Measurements from ENCODE around the gene BEX2. TPM values are rescaled to one million over a fixed set of nuclear protein-coding genes. Genes with fewer than 3 reads are reported as not detected.
"Not testable (repeated sequence)": the region's sequence is repeated elsewhere in the genome, so short reads cannot be mapped to it uniquely, and the experiment has no call there.

The BEX2 gene
- total RNA-seq, 2 experiments from 2014 or later: 15.7 to 16.8 TPM

DNA sequence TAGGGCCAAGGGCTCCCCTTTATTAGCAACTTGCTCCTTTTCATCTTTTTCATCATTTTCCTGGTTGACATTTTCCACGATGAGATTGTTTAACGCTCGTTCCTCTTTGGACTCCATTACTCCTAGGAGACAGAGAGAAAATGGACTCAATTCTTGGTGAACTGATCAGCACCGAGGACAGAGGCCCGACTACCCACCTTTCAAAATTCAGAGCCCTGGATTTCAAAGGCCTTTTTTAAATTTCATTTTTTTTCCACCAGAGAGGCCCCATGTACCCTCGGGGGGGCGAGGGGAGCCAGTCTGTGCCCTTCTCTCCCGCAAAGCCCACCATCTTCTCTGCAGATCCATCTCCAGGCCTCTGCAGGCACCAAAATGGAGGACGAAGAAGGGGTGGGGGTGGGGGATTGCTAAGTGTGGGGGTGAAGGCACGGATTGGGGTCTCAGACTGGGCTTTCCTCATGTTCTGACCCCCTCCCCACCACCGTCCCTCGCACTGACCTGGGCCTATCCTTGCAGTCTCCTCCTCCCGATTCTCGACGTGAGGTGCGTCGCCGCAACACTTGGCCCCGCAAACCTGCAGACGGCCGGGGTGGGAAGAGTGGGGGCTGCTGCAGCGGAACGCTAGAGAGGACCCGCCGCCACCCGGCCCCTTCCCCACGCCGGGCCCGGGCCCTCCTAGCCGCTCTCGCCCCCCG lies 783 bp downstream of the BEX2 start:
- Mint-ChIP-seq H3K4me1 (peaks cover 5% of the 10 kb centered on the region), H3K4me3 (peak overlapping the region; percentile 44), H3K36me3 (peaks cover 2% of the 10 kb centered on the region), H3K27ac (no peak overlapping the region), H3K9me3 (no peaks in the 10 kb centered on the region), H3K27me3 (no peaks in the 10 kb centered on the region)
- POLR2A ChIA-PET: no interaction called here
- DNase-seq (no peak), ATAC-seq (ENCODE audit: low read depth) (no peak)

DNA sequence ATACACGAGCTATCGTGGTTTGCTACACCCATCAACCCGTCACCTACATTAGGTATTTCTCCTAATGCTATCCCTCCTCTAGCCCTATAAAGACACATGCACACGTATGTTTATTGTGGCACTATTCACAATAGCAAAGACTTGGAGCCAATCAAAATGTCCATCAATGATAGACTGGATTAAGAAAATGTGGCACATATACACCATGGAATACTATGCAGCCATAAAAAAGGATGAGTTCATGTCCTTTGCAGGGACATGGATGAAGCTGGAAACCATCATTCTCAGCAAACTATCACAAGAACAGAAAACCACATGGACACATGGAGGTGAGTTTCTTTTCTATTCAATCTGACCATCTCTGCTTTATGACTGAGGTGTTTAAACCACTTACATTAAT lies 5.1 kb downstream of the BEX2 start:
- H3K36me3 Mint-ChIP-seq; H3K4me3 Mint-ChIP-seq; H3K9me3 Mint-ChIP-seq; DNase-seq; H3K27me3 Mint-ChIP-seq; H3K27ac Mint-ChIP-seq; H3K4me1 Mint-ChIP-seq; ATAC-seq (ENCODE audit: low read depth); POLR2A ChIA-PET: not testable (repeated sequence)

DNA sequence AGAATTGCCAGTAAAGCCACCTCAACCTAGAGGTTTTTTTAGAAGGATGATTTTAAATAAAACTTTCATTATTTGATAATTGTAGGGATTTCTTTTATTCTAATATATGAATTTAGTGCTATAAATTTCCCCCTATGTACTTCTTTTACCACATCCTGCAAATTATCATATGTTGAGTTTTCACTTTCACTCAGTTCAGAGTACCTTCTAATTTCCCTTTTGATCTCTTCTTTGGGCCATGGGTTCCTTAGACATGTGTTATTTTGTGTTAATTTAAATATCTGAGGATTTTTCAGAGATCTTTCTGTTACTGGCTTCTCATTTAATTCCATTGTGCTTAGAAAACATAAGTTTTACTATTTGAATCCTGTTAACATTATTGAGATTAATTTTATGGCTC lies 6.1 kb downstream of the BEX2 start:
- POLR2A ChIA-PET: no interaction called here
- Mint-ChIP-seq H3K9me3 (no peaks in the 10 kb centered on the region), H3K27me3 (no peaks in the 10 kb centered on the region), H3K36me3 (peaks cover 2% of the 10 kb centered on the region), H3K27ac (no peak overlapping the region), H3K4me3 (no peak overlapping the region), H3K4me1 (peaks cover 9% of the 10 kb centered on the region)
- ATAC-seq (ENCODE audit: low read depth): no peak
- no peak for DNase-seq

DNA sequence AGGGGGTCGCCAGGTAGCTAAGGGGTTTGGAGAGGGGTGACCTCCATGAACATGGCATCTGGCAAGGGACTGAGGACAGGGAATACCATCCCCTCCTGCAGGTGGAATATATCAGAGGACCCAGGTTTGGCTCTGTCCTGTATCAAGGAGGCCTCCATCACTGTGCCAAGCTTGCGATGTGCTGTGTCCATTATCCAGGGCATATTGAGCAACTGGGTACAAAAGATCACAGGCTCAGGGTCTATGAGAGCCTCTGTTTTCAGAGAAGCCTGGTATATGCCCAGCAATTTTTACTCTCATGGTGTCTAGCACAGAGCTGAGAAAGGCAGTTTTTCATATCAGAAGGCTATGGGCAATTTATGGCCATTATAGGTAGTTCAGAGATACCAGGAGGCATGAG lies 17.7 kb downstream of the BEX2 start:
- Mint-ChIP-seq H3K27me3 (peaks cover 4% of the 10 kb centered on the region), H3K27ac (no peak overlapping the region), H3K4me3 (no peak overlapping the region), H3K36me3 (no peaks in the 10 kb centered on the region), H3K9me3 (no peaks in the 10 kb centered on the region), H3K4me1 (no peaks in the 10 kb centered on the region)
- ATAC-seq (ENCODE audit: low read depth) (no peak), DNase-seq (no peak)
- POLR2A ChIA-PET: no interaction called here

DNA sequence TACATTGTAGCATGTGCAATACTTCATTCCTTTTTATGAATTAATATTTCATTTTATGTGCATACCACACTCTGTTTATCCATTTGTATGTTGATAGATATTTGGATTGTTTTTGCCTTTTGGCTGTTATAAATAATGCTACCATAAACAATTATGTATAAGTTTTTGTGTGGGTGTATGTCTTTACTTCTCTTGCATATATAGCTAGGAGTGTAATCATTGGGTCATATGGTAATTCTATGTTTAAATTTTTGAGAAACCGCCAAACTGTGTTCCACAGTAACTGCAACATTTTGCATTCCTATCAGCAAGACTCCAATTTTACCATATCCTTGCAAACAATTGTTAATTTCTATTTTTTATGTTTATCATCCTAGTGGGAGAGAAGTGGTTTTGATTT lies 31.2 kb downstream of the BEX2 start:
- POLR2A ChIA-PET: no interaction called here
- no peak overlapping the region for H3K4me3 Mint-ChIP-seq
- peaks cover 6% of the 10 kb centered on the region for H3K4me1 Mint-ChIP-seq
- H3K9me3 Mint-ChIP-seq: no peaks in the 10 kb centered on the region
- DNase-seq (no peak), ATAC-seq (ENCODE audit: low read depth) (no peak)
- no peak overlapping the region for H3K27ac Mint-ChIP-seq
- peaks cover 34% of the 10 kb centered on the region for H3K27me3 Mint-ChIP-seq
- H3K36me3 Mint-ChIP-seq: no peaks in the 10 kb centered on the region

DNA sequence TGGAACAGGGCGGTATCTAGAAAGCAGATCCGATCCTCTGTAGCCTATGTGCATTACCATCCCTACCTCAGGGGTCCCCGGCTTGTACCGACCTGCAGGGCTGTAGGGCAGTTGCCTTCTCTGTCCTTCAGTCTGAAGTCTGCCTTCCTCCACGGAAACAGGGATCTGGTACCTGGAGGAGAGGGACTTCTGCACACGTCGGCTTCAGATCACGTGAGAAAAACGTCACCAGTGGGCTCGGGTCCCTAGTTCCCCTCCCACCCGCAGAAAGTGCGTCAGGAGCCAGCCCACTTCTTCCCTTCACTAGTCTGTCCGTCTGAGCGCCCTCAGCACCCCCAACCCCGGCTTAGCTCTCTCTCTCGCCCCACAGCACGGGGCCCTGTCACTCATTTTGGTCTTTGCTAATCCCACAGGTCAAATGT lies 34.2 kb downstream of the BEX2 start, which contains the start of gene TCEAL5:
Gene TCEAL5 (minus strand): TSS at position 170 of the 422 bp plus-strand sequence. CDS start 2,187 bp downstream, outside the sequence.
- Mint-ChIP-seq H3K9me3 (no peaks in the 10 kb centered on the region), H3K27me3 (peaks cover 34% of the 10 kb centered on the region), H3K27ac (no peak within 1 kb of the TSS), H3K36me3 (no peaks in the 10 kb centered on the region), H3K4me1 (peaks cover 6% of the 10 kb centered on the region), H3K4me3 (peak within 1 kb of the TSS; percentile 63)
- ATAC-seq (ENCODE audit: low read depth): no peak
- POLR2A ChIA-PET: no interaction called here
- DNase-seq: no peak

DNA sequence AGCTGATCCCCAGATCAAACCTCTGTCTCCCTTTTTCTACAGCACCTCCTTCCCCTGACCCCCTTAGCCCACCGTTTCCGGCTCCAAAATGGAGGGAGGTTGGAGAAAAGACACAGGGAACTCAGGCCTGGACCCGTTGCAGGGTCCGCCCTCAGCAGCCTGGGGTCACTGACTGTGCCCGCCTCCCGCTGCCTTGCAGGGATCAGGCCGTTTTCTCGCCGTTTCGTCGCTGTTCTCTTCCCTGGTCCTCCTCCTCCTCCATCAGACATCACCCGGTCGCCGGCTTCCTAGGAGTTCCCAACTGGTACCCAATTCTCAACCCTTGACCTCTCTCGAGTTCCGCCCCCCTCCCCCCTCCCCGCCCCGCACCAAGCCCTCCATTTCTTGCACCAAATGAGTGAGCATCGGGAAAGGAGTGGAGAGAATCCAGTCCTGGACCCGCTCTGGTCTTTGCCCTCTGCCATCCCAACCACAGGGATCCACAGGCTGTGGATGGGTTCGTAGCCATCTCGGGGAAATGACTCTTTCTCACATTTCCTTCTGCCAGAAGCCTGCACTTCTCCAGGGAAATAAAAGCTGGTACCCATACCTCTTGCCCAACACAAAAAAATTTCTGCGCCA lies 34.7 kb downstream of the BEX2 start:
- H3K4me3 Mint-ChIP-seq: no peak overlapping the region
- peaks cover 6% of the 10 kb centered on the region for H3K4me1 Mint-ChIP-seq
- ATAC-seq (ENCODE audit: low read depth) (no peak), DNase-seq (no peak)
- H3K27me3 Mint-ChIP-seq: peaks cover 34% of the 10 kb centered on the region
- no peak overlapping the region for H3K27ac Mint-ChIP-seq
- POLR2A ChIA-PET: no interaction called here
- no peaks in the 10 kb centered on the region for H3K36me3 Mint-ChIP-seq
- no peaks in the 10 kb centered on the region for H3K9me3 Mint-ChIP-seq

DNA sequence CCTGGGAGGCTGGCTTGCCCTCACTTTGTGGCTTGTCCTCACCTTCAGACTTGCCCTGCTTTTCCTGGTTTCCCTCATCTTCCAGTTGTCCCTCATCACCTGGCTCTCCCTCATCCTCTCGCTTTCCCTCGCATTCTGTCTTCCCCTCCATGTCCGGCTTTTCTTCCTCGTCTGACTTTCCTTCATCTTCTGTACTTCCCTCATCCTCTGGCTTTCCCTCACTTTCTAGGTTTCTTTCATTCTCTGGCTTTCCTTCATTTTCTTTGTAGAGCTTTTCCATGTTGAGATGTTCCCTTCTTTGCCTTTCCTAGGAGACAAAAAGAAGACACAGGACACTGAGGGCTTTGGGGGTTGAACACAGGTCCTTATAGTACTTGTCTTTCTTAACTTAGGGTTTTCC lies 36.5 kb downstream of the BEX2 start:
- ATAC-seq (ENCODE audit: low read depth) (no peak), DNase-seq (no peak)
- no peak overlapping the region for H3K27ac Mint-ChIP-seq
- H3K4me1 Mint-ChIP-seq: peaks cover 6% of the 10 kb centered on the region
- H3K4me3 Mint-ChIP-seq: no peak overlapping the region
- H3K27me3 Mint-ChIP-seq: peaks cover 28% of the 10 kb centered on the region
- no peaks in the 10 kb centered on the region for H3K36me3 Mint-ChIP-seq
- POLR2A ChIA-PET: no interaction called here
- H3K9me3 Mint-ChIP-seq: no peaks in the 10 kb centered on the region

Other genes with a start within 250 kb of the BEX2 start
- not detected for gene BEX1, start 246.8 kb downstream of the BEX2 start, total RNA-seq
- not detected for gene NXF3, start 217.8 kb downstream of the BEX2 start, total RNA-seq
- 10 to 100 TPM; 23.3 to 25.6 TPM for gene BEX4, start 95.9 kb downstream of the BEX2 start, total RNA-seq
- 10 to 100 TPM; 37.3 to 38.3 TPM for gene TCEAL8, start 55.8 kb downstream of the BEX2 start, total RNA-seq
- gene TCEAL5, start 34.2 kb downstream of the BEX2 start, total RNA-seq: not detected
- gene TCEAL7, start 19.2 kb upstream of the BEX2 start, total RNA-seq: not detected
- gene TCEAL9, start 45.5 kb upstream of the BEX2 start, total RNA-seq: 1 to 10 TPM; 1.5 to 1.8 TPM
- gene BEX3, start 65.5 kb upstream of the BEX2 start, total RNA-seq: 10 to 100 TPM; 15.1 to 15.8 TPM
- under 1 TPM; 0.22 to 0.26 TPM for gene RAB40A, start 208.5 kb upstream of the BEX2 start, total RNA-seq